Osteocyte (in vitro differentiated cells): ENCODE measurements around the gene COL4A2. TPM values are rescaled to one million over a fixed set of nuclear protein-coding genes. Genes with fewer than 3 reads are reported as not detected.

ENCODE experiments used
- DNase-seq: peaks from one replicate; pipeline ENCODE4 v3.0.0; 2021; ENCODE audit warnings: mixed read lengths; ENCODE audit not compliant: unreplicated experiment; ENCODE audit errors: extremely low spot score
- H3K27ac Mint-ChIP-seq: one replicate; pipeline ENCODE4 v1.8.0; 2021; ENCODE audit warnings: mild to moderate bottlenecking, mixed read lengths; ENCODE audit not compliant: unreplicated experiment
- H3K27me3 Mint-ChIP-seq: one replicate; pipeline ENCODE4 v1.8.0; 2021; ENCODE audit warnings: mixed read lengths; ENCODE audit not compliant: unreplicated experiment
- H3K36me3 Mint-ChIP-seq: one replicate; pipeline ENCODE4 v1.8.0; 2021; ENCODE audit warnings: mixed read lengths; ENCODE audit not compliant: unreplicated experiment
- H3K4me1 Mint-ChIP-seq: one replicate; pipeline ENCODE4 v1.8.0; 2021; ENCODE audit warnings: mixed read lengths; ENCODE audit not compliant: unreplicated experiment
- H3K4me3 Mint-ChIP-seq: one replicate; pipeline ENCODE4 v1.8.0; 2021; ENCODE audit warnings: mild to moderate bottlenecking, moderate library complexity, mixed read lengths; ENCODE audit not compliant: unreplicated experiment
- H3K9me3 Mint-ChIP-seq: one replicate; pipeline ENCODE4 v1.8.0; 2021; ENCODE audit warnings: mixed read lengths; ENCODE audit not compliant: unreplicated experiment
- total RNA-seq: library from RNA; stranded (reverse); gene quantifications from 2 replicates; pipeline ENCODE4 v1.2.1, GENCODE V29; 2021
- TF ChIP-seq, protein P1 (sequence below): fragments of 200-600 bp; sonication (generic); IDR thresholded peaks from 2 replicates; pipeline ENCODE4 v1.5.0; 2021; ENCODE audit warnings: antibody characterized with exemption, mild to moderate bottlenecking, moderate library complexity

Gene COL4A2
- total RNA-seq, 1 donor from 2014 or later = 2,001 TPM

DNA sequence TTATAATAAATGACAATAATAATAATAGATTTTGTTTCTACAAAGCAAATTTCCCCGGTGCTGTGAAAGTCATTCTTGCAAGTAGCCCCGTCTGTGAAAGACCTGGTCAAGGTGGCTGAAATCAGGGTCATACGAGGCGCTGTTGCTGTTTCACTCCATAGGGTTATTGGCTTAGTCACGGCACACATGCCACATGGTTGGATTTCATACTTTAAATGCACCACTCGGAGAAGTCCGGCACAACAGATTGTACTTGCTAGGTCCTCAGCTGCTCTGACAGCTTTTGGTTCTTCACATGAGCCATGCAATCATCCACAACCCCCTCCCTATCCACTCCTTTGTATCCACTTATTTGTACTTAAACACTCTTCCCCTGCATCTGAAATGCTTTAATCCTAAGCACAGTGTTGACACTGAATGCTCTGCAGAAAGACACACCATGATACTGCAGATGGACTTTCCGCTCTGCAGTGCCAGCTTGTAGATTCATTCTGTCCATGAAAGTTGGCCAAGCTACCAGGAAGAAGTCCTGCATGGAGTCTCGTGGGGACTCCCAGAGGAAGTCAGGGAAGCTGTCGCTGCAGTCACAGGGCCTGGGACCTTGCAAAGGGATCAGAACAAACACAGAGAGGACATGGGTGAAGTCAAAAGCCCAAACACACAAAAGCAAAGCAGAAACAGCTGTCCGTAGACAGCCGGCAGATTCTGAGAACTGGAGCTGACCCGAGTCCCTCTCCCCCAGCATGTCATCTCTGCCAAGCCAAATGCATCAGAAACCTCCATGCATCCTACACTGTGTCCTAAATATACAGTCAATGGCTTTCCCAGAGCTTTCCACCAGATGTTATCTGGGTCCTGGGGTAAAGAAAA, 124.6 kb downstream of the COL4A2 start:
- no peaks in the 10 kb centered on the region for H3K9me3 Mint-ChIP-seq
- TF ChIP-seq, protein P1, sequence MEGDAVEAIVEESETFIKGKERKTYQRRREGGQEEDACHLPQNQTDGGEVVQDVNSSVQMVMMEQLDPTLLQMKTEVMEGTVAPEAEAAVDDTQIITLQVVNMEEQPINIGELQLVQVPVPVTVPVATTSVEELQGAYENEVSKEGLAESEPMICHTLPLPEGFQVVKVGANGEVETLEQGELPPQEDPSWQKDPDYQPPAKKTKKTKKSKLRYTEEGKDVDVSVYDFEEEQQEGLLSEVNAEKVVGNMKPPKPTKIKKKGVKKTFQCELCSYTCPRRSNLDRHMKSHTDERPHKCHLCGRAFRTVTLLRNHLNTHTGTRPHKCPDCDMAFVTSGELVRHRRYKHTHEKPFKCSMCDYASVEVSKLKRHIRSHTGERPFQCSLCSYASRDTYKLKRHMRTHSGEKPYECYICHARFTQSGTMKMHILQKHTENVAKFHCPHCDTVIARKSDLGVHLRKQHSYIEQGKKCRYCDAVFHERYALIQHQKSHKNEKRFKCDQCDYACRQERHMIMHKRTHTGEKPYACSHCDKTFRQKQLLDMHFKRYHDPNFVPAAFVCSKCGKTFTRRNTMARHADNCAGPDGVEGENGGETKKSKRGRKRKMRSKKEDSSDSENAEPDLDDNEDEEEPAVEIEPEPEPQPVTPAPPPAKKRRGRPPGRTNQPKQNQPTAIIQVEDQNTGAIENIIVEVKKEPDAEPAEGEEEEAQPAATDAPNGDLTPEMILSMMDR = no peak
- no peaks in the 10 kb centered on the region for H3K27me3 Mint-ChIP-seq
- H3K27ac Mint-ChIP-seq = peak overlapping the region; percentile 52
- peaks cover 53% of the 10 kb centered on the region for H3K4me1 Mint-ChIP-seq
- DNase-seq = no peak
- no peak overlapping the region for H3K4me3 Mint-ChIP-seq
- peaks cover 74% of the 10 kb centered on the region for H3K36me3 Mint-ChIP-seq

DNA sequence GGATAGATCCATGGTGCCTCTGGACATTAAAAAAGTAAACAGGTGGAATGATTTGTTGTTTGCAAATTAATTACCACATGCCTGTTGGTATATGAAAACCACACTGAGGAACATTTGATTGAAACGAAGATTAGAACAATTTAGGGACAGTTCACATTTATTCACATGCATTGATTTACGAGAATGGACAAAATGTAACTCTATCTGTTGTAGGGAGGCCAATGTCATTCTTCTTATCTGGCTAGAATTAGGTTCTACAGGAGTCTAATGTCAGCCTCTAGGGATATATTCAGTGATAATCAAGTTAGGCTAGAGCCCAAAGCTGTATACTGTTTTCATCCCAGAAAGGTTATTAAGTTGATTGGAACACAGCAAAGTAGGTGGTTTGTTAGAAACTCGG, 125.4 kb downstream of the COL4A2 start:
- Mint-ChIP-seq H3K4me1 (peaks cover 57% of the 10 kb centered on the region), H3K4me3 (no peak overlapping the region), H3K36me3 (peaks cover 76% of the 10 kb centered on the region), H3K27ac (peak overlapping the region; percentile 91), H3K9me3 (no peaks in the 10 kb centered on the region), H3K27me3 (no peaks in the 10 kb centered on the region)
- TF ChIP-seq, protein P1 = no peak
- no peak for DNase-seq

DNA sequence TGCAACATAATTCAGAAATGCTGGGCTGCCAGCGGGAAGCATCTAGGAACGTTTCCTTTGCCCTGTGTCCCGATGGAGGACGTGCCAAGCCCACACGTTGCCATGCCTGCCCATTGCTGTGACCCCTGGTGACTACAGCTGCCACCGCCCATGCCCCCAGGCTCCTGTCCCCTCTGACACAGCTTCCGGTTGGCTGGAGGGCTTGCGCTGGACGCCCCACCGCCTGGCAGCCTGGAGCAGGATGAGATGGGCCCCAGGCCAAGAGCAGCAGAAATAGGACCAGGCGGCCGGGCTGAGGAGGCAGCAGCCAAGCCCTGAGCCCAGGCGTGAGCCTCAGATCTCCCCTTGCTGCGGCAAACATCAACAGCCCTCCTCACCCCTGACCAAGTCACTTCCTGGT, 125.9 kb downstream of the COL4A2 start:
- Mint-ChIP-seq H3K9me3 (no peaks in the 10 kb centered on the region), H3K36me3 (peaks cover 81% of the 10 kb centered on the region), H3K4me1 (peaks cover 58% of the 10 kb centered on the region), H3K27ac (peak overlapping the region; percentile 91), H3K4me3 (peak overlapping the region; percentile 18), H3K27me3 (no peaks in the 10 kb centered on the region)
- TF ChIP-seq, protein P1 = no peak
- no peak for DNase-seq

DNA sequence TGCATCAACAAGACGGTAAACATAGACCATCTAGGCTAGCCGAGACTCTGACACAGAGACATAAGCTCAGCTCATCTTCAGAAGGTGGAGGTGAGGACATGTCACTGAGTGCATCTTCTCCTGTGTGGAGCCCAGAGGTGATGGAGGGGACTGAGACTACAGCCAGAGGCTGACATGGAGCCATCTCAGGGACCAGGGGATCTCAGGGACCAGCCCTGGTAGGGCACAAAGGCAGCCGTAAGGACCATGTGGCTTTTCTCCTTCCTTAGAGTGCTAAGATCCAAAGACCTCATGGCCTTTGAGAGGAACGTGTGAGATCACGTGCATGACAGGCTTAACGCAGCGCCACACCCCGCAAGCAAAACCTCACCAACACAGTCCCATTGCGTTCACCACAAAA, 127.5 kb downstream of the COL4A2 start:
- H3K4me1 Mint-ChIP-seq = peaks cover 61% of the 10 kb centered on the region
- H3K27me3 Mint-ChIP-seq = no peaks in the 10 kb centered on the region
- TF ChIP-seq, protein P1 = no peak
- peaks cover 76% of the 10 kb centered on the region for H3K36me3 Mint-ChIP-seq
- no peaks in the 10 kb centered on the region for H3K9me3 Mint-ChIP-seq
- H3K4me3 Mint-ChIP-seq = no peak overlapping the region
- DNase-seq = no peak
- peak overlapping the region; percentile 90 for H3K27ac Mint-ChIP-seq

DNA sequence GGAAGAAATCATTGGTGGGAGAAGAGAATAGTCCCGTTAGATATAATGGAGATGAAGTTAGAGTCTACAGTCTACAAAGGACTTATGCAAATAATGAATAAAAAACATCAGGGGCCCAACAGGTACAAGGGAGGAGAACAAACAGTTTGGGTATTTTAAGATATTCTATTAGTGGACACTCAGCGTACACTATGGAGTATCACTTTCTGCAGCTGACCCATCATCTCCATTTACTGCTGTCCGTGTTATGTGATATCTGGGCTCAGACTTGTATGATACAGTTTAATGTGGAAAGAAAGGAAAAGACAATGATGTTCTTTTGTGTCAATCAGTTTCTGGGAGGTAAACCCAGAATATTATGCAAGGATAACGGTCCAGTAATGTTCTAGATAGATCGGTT, 128.2 kb downstream of the COL4A2 start:
- peaks cover 80% of the 10 kb centered on the region for H3K36me3 Mint-ChIP-seq
- TF ChIP-seq, protein P1 = no peak
- H3K4me1 Mint-ChIP-seq = peaks cover 66% of the 10 kb centered on the region
- peak overlapping the region; percentile 90 for H3K27ac Mint-ChIP-seq
- no peaks in the 10 kb centered on the region for H3K9me3 Mint-ChIP-seq
- no peak overlapping the region for H3K4me3 Mint-ChIP-seq
- no peak for DNase-seq
- H3K27me3 Mint-ChIP-seq = no peaks in the 10 kb centered on the region
